Activated CD4-positive, CD25-positive, alpha-beta regulatory T cell (primary cell): ENCODE data around the gene APOA4.

ENCODE experiments used
- DNase-seq, 4 experiments: peaks; one replicate each; lab custom pipeline; 2025; lab: John Stamatoyannopoulos, UW

APOA4 gene

DNA sequence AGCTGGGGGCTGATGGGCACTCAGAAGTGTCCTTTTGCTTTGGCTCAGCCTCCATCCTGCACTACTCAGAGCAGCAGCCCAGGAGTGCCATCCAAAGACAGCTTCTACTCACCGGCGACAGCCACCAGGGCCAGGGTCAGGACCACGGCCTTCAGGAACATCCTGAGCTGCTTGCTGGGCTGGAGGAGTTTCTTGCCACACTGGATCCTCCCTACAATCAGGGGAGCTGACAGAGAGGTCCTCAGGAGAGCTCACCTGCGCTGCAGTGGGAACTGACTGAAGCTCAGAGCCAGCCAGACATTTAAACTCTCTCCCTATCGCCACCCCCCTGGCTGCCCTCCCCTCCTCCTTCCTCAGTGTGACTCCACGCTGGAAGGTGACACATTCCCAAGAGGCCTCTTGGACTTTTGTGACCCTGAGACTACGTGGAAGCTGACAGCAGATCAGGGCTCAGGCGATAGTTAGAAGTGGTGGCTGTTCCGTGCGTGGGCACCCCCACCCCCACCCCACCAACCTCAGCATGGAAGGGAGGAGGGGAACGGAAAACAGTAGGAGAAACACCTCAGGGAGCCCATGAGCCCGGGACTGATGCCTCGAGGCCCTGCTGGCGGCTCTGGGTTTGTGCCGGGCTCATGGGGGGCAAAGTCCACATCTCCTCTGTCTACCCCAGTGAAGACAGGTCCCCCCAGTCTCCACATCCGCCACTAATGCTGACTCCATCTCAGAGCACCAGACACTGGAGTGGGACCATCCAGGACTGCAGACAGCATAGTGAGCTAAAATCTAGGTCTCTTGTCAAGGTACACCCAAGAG is at the start of gene APOA4:
Gene APOA4, minus strand, starts transcription at position 274 of the 813 bp plus-strand sequence. Its CDS starts 113 bp downstream, at position 161.
- DNase-seq: no peak

DNA sequence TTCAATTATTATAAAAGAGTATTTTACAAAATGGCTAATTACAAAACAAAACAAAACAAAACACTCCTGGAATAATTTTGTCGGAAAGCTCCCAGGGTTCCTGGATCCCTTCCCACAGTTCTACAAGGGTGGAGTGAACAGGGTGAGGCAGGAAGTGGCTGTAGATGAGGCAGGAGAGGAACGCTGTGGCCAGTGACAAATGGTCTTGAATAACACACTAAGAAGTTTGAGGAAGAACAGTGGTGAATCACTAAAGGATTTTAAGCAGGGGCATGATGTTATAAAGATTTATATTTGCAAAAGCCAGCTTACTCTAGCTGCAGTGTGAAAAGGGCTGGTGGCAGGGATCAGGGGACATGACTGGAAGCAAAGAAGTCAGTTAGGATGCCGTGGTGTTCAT is 48.1 kb upstream of the APOA4 start:
- DNase-seq: no peak

DNA sequence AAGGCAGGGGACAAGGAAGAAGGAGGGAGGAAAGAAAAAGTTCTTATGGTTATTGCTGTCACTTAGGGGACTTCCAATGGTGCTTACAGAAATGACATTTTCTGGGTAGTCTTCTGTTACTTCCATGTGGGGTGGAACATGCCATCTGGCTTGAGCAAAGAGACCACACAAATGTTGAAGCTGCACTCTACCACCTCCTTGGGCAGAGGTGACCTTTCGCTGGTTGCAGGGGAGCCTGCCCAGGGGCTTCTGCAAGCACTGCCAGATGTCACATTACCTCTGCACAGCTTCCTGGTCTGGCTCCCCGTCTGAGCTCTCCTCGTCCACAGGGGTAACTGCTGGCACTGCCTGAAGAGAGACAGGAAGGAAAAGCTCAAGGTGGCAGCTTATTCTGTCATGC is 47.0 kb upstream of the APOA4 start:
- DNase-seq: no peak

DNA sequence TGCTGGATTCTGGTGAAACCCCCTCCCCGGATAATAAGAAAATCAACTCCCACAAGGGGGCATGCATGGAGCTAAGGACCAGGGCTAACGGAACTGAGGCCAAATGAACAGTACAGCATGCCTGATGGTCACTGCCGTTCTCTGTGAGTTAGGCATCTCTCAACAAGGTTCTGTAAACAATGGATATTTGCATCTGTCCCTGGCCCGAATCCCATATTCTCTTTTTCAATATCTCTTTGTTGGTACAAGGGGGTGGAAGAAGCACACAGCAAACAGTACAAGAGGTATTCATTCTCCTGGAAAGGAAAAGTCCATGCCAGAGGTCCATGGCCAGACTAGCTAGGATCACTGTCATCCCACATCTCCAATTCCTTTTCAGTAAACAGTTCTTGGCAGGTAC is 46.5 kb upstream of the APOA4 start:
- DNase-seq: no peak

DNA sequence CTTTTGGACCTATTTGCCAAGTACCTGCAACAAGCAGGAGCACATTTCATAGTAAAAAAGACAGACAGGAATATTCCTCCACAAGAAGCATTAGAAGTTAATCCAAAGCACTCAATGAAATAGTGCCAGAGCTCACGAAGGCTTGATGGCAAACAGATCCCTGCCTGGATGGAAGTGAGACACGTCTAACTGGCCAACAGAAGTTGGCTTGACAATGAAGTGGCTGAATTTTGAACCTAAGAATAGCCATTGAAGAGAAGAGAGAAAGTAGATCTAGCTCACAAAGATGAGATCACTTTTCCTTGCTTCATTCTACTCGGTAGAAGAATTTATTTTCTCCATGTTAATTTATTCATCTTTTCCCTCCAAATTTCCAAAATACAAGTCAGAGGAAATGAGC is 45.0 kb upstream of the APOA4 start:
- no peak for DNase-seq

DNA sequence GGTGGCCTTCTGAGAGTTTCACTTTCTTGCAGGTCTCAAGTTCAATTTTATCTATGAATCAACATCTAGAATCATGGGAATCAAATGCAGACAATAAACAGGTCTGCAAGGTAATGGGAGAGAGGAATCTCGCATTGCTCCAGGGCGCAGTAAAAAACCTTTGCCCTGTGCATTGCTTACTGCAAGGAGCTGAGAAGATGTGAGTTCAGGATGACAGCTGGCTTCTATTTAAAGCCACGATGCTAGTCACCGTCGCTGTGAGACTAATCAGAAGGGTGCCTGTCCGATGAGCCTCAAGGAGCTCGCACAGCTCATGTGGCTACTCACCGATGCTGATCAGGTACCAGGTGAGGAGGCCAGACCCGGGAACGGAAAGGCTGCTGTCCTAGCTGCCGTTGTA is 44.5 kb upstream of the APOA4 start:
- DNase-seq: no peak

DNA sequence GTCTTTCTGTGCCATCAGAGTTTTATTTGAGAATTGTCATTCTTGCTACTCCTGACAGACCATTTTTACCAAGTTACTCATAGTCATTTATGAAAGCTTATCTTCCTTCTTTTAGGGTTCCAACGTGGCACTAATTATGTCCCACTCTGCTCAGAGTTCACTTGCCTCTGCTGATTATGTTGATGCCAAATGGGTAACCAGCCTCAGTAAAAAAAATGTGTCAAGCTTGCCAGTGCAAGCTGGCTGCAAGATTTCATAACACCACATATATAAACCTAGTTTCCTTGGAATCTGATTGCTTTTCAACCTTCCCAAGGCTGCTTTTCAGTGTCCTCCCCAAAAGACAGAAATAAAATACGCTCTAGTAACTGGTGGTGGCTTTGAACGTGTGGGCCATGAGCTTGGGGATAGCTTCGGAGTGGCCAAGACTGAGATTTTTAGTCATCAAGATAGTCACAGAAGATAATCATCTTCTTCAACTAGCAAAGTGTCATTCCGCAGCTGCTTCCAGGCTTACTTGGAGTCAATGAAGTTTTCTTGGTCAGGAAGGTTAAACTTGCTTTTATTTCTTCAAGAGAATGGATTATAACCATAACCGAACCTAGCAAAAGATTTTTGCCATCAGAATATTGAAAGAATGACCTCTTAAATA is 43.8 kb upstream of the APOA4 start:
- DNase-seq: no peak

DNA sequence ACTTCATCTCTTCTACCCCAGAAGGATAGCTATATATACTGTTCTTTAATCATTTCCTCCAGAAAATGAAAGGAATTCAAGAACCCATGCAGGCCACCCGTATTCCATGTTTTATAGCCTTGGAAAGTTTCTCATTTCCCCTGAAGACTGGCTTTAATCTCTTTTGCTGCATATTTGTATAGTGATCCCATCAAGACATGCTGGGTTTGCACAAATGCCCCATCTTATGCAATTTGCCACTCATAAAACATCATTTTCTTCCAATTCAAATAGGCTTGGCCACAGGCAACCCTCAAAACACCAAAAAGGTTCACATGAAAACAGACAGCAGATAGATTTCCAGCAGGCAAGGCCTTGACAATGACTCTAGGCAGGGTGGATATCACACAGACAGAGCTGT is 42.6 kb upstream of the APOA4 start:
- DNase-seq: no peak

DNA sequence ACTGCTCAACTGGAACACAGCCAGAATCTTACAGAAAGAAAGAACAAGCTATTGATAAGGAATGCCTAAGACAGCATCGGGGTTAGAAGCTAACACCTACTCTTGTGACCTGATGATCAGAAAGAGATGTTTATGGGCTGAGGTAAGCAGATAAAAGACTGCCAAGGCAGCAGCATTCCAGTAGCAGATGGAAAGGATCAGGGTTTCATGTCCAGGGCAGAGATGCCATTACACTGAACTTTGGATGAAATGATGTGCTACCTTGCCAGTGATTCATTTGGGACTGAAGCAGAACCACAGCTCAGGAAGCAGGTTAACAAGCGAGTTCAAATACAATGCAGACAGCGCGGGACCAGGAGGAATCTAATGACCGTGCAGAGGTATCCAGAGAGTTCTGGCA is 41.4 kb upstream of the APOA4 start:
- no peak for DNase-seq

DNA sequence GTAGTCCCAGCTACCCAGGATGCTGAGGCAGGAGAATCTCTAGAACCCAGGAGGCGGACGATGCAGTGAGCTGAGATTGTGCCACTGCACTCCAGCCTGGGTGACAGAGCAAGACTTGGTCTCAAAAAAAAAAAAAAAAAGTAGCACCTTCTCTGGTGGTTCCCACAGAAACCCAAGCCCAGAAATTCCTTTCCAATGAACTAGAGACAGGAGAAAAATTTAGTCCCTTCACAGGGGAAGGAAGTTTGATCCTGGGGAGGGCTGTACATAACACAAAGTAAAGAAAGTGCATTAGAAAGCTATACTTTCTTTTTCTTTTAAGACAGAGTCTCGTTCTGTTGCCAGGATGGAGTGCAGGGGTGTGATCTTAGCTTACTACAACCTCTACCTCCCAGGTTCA is 39.8 kb upstream of the APOA4 start:
- DNase-seq: no peak

DNA sequence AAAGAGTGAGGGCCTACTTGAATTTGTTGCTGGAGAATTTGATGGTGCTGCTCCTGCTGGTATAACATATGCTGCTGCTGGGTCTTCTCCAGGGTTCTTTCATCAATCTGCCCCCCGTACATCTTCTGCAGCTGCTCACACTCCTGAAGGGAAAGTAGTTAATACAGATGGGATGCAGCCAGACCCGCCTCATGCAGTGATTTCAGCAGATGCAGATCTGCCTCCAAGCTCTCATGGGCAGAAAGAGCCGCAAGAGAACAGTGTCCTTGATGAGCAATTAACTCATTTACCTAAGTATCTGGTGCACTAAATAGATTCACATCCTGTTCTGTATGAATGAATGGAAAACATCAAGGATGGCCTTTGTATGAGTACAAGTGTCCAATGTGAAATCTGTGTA is 39.1 kb upstream of the APOA4 start:
- no peak for DNase-seq

DNA sequence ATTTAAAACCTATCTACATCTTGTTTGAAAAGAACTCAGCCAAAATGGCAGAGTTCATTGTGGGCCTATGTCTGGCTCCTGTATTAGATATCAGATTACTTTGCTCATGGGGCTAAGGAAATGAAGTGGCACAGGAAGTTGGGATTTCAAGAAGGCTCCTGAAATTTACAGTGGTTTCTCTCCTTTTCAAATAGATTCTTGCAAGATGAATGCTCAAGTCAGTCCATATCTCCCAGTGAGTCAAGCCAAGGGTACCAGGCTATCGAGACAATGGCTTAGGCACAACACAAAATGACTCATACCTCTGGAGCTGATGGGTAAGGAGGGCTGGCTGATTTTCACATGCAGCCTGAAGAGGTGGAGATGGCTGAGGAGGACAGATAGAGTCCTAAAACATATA is 38.4 kb upstream of the APOA4 start:
- DNase-seq: no peak

DNA sequence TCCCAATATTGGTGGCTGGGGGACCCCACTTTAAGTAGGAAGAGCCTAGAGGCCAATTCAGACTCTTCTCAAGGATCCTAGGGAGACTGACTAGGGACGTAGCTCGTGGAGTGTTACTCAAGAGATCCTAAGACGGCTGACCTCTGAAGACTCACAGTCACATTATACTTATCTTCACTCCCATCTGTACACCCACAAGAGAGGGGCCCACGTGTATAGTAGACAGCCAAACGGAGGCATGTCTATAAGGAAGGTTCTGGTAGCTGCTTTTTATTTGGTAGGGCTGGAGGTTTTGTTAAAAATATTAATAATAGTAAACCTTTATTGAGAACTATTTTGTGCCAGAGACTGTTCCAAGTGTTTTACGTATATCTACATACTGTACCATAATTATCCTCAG is 37.2 kb upstream of the APOA4 start:
- DNase-seq: no peak

DNA sequence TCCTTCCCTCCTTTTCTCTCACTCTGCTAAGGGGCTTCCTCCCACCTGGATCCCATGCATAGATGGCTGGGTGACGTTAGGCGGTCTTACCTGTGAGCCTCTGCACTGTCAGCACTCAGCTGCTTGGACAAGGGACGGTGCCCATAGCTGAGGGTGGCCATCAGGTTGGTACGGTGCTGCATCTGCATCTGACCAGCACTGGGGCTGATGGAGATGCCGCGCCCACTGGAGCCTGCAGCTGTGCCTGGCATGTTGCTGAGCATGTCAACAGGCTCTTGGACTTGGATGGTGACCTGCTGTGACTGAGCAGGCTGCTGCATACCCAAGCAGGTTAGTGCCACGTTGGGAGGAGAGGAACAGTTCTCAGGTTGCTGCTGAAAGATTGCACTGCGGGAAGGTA is 36.1 kb upstream of the APOA4 start:
- no peak for DNase-seq

DNA sequence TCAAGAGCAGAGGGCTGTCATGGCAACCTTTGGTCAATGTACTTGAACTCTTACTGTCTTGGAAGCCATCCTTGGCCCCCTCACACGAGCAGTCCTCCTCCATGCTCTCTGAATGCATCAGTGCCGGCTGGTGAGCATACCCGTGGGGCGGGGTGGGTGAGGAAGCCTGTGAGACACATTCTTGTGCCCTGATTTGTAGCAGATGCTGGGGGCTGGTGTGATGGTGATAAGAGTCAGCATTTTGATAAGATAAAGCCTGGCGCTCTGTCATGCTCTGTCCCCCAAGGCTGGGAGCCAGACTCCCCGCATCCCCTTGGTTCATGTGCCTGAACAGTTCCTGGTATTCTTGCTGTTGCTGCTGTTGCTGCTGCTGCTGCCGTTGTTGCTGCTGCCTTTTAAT is 34.8 kb upstream of the APOA4 start:
- DNase-seq: no peak

DNA sequence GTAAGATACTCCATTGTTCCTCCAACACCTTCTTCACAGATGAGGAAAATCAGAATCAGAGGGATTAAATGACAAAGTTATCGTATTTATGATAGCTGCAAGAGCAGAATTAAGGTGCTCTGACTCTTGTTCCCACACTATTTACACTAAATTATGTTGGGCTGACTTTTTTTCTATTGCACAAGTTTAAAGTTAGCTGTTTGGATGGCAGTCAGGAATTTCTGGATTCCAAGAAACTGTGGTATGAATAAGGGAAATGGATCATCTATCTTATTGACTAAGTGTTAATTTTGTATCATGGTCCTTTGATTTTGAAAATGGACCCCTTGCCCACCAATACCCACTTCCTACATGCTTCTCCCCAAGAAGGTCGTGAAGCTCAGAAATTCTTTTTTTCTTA is 34.2 kb upstream of the APOA4 start:
- no peak for DNase-seq

DNA sequence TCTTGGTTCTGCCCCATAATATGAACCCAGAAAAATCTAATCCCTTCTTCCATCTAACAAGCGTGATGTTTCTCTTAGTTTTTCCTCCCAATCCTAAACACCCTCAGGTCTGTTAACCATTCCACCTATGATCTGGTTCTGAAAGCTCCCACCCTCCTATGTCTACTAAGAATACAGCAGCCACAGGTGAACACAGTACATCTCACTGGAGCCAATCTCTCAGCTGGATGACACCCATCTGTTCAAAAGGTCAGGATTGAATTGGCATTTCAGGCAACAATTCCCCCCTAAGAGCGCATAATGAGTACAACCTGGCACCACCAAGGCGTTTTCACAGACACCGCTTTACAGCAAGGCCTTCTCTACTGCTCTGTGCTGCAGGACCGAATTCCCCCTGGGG is 33.3 kb upstream of the APOA4 start:
- DNase-seq: no peak

DNA sequence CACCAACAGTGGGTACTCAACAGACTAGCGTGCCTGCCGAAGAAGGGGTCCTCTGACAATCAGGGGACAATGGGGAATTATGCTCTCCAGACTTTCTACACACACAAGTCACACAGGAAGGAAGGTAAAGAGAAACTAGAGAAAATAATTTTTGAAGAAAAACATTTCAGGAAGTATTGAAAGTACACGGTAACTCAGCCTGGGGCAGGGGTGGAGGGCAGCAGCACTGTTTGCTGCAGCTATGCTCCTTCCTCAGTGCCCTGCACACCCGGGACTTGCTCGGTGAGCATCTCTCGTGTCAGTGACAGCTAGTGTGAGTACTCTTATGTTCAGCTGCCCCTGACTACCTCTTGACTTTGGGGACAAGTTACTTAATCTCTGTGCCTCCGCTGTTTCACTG is 32.3 kb upstream of the APOA4 start:
- no peak for DNase-seq

DNA sequence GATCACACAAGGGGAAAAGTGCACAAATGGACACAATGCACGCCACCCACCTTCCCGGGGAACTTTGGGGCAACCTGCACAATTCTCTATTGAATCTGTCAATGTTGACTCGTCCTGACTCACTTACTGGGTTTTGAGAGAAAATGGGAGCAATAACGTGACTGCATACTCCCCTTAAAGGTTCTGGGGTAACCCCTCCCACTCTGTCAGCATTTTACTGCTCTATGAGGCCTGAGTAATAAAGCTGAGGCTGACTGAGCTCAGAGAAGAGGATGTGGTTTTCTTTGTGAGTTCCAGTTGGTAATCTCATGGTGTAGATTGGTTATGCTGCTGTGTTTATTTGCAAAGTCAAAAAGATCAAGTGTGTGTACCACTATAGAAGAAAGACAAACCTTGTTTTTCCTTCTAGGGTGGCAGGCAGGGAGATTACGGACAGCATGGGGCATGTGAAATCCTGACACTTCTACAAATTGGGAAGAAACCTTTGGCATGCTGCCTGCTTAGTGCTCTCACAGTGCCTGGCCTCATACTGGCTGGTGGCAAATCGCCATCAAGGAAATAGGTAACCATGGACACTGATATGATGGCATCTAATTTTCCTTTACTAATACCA is 30.5 kb upstream of the APOA4 start:
- peak in 3 of 4 experiments; percentile 21 to 43 (median 26) for DNase-seq

DNA sequence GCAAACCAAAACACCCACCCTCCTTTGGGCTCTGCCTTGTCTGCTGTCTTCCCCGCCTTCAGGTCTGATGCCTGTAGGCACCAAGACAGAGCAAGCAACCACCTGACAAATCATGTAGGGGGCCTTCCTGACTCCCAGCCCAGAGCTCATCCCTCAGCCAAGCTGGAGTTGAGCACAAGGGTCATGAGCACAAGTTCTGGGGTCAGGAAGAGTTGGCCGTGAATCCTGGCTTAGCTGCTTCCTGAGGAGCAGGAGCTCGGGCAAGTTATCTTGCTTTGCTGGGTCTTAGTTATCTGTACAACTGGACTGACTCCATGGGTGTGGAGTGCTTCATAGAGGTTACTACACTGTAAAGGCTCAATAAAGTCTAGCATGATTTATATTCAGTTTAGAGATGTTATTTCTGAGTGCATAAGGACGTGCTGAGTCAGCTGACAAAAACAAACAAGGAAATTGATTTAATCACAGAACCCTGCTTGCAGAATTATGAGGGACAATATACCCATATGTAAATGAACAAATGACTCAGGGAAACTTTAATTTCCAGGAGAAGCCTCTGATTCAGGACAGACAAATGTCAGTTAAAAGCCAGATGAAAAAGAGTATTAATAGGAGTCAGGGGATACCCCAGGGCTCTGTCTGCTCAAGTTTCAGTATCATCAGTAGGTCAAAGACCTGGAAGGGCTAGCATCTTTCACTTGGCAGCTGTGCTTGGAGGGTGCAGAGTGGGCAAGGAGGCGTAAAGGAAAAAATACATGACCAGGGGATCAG is 29.3 kb upstream of the APOA4 start:
- no peak for DNase-seq

DNA sequence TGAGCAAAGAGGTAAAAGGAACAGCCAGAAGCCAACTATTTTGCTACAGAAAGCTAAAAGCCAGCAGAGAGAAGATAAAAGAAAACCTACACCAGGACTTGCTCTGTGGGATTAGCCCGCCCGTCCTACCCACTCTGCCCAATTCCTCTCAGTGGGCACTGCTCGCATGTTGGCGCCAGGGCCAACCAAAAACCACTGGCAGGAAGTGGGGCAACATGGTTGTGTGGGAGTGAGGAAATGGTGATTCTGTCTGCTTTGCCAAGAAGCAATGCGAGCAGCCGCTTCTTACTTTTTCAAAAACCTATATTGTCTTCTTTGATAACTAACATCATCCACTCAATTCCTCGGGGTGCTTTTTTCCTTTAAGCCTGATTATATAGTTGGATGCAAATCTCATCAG is 28.5 kb upstream of the APOA4 start:
- DNase-seq: no peak

DNA sequence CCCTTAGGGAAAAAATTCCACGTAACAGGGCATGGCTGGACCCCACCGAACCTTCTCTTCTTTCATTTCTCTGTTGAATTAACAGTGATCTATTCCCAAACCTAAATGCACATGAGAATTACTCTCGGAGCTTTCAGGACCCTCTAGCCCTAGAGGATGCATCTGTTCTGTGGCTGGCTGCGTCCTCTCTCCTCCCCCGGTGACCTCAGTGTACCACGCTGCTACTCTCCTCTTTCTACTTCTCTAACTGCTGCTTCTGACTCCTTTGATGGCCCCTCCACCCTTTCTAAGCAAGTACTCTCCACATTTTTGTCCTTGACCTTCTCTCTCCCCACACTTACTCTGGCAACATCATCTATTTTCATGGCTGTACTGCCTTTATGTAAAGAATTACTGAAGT is 26.4 kb upstream of the APOA4 start:
- no peak for DNase-seq

DNA sequence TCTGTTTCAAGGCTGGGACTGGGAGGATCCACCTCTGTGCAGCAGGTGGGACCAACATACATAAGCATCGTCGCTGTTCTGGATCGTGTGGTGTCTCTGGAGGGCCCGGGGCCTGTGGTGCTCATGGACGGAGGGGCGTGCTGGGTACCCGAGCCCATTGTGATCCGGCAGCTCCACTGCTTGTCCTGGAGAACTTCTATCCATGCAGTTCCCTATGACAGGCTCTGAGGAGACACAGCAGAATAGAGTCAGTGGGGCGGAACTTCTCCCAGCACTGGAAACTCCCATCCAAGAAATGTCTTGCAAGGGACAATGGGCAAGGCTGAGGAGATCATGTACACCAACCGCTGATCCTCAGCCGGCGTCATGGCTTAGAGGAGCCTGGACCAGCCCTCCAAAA is 26.0 kb upstream of the APOA4 start:
- no peak for DNase-seq
